GM12878 (cell line): Measurements from ENCODE around the gene TMEM135. TPM values are rescaled to one million over a fixed set of nuclear protein-coding genes. Genes with fewer than 3 reads are reported as not detected.
"Not testable (repeated sequence)": the region's sequence is repeated elsewhere in the genome, so short reads cannot be mapped to it uniquely, and the experiment has no call there.

Experiments used
- ATAC-seq: fragments of 200-7000 bp; cut with Tn5 transposase; 3 replicates; pipeline ENCODE4 v1.9.1; 2020; ENCODE audit warnings: mild to moderate bottlenecking, moderate library complexity
- BruUV-seq: library from RNA; stranded (reverse); fragments of 400-500 nt; replicated peaks from 2 replicates; lab custom pipeline; 2021; lab: Mats Ljungman, UMichigan
- CTCF ChIA-PET: fragments of 300-600 bp; sonication (Branson Sonifier 250); formaldehyde crosslinking; extraction: SDS; loops from one replicate; lab custom pipeline; 2021; ENCODE audit warnings: inconsistent platforms; lab: Yijun Ruan, JAX
- POLR2A ChIA-PET: fragments of 350-600 bp; formaldehyde crosslinking; extraction: SDS; loops from one replicate; lab custom pipeline; 2021; ENCODE audit warnings: inconsistent platforms; lab: Charles Lee
- RAD21 ChIA-PET: fragments of 300-600 bp; sonication (Branson Sonifier 250); formaldehyde crosslinking; loops from one replicate; lab custom pipeline; 2023; ENCODE audit warnings: antibody characterized with exemption; ENCODE audit not compliant: unreplicated experiment; lab: Charles Lee
- SMC1A ChIA-PET: fragments of 300-600 bp; sonication (Branson Sonifier 250); formaldehyde crosslinking; loops from one replicate; lab custom pipeline; 2023; ENCODE audit not compliant: unreplicated experiment, uncharacterized antibody; lab: Charles Lee
- DNase-seq: peaks from one replicate; pipeline ENCODE4 v3.0.0-alpha.2; 2011; ENCODE audit warnings: low read depth, low spot score
- FAIRE-seq: peaks from 3 replicates; lab custom pipeline; 2011; peaks lifted over from hg19 to GRCh38; lab: Jason Lieb, UNC
- H2AFZ ChIP-seq: 2 replicates; pipeline ENCODE4 v1.6.0; 2011; ENCODE audit warnings: low read depth, low read length, control low read depth; ENCODE audit not compliant: control insufficient read depth
- H3K27ac ChIP-seq: 2 replicates; pipeline ENCODE4 v1.5.1; 2011; ENCODE audit warnings: control low read depth; ENCODE audit not compliant: control insufficient read depth, insufficient read depth
- H3K27me3 ChIP-seq, 2 experiments: replicated peaks in 1 of 2; 2 replicates each; pipeline versions ENCODE4 v1.6.0 to v1.6.1; 2011; ENCODE audit warnings: low read length in 1 of 2; ENCODE audit not compliant: control insufficient read depth in 2 of 2, insufficient read depth in 2 of 2
- H3K36me3 ChIP-seq, 2 experiments: 2 replicates each; pipeline ENCODE4 v1.5.1; 2011; ENCODE audit warnings: low read length in 1 of 2; ENCODE audit not compliant: control insufficient read depth in 2 of 2, insufficient read depth in 2 of 2
- H3K4me1 ChIP-seq: 2 replicates; pipeline ENCODE4 v1.6.1; 2011; ENCODE audit warnings: mild to moderate bottlenecking, low read length, moderate library complexity, mixed read lengths; ENCODE audit not compliant: control insufficient read depth, insufficient read depth
- H3K4me2 ChIP-seq: 2 replicates; pipeline ENCODE4 v1.6.0; 2011; ENCODE audit warnings: control low read depth; ENCODE audit not compliant: control insufficient read depth, insufficient read depth
- H3K4me3 ChIP-seq: fragments of 200-600 bp; sonication (generic); 2 replicates; pipeline ENCODE4 v1.5.1; 2016
- H3K79me2 ChIP-seq: 2 replicates; pipeline ENCODE4 v1.6.0; 2011; ENCODE audit warnings: low read length; ENCODE audit not compliant: control insufficient read depth, insufficient read depth
- H3K9ac ChIP-seq: 2 replicates; pipeline ENCODE4 v1.8.0; 2011; ENCODE audit warnings: low read length, control low read depth, mixed read lengths; ENCODE audit not compliant: control insufficient read depth, insufficient read depth
- H3K9me3 ChIP-seq: replicated peaks from 3 replicates; pipeline ENCODE4 v1.5.1; 2011; ENCODE audit warnings: mild to moderate bottlenecking, low read length; ENCODE audit not compliant: control insufficient read depth, insufficient read depth
- H4K20me1 ChIP-seq: 2 replicates; pipeline ENCODE4 v1.6.0; 2011; ENCODE audit not compliant: control insufficient read depth, insufficient read depth
- DPF2 ChIP-seq: fragments of 450-650 bp; IDR thresholded peaks from 2 replicates; pipeline ENCODE4 v1.6.1; 2017; ENCODE audit warnings: mild to moderate bottlenecking
- NFYA ChIP-seq: IDR thresholded peaks from 2 replicates; pipeline ENCODE4 v1.6.1; 2011; ENCODE audit warnings: low read depth, mild to moderate bottlenecking, low read length, improper control_type of control experiment, borderline replicate concordance
- SMC3 ChIP-seq: IDR thresholded peaks from 2 replicates; pipeline ENCODE4 v1.6.1; 2011; ENCODE audit warnings: low read length, improper control_type of control experiment, borderline replicate concordance
- TAF1 ChIP-seq: IDR thresholded peaks from 2 replicates; pipeline ENCODE4 v1.6.1; 2011; ENCODE audit warnings: mild to moderate bottlenecking, low read depth, low read length, borderline replicate concordance
- WGBS: methylation state at CpG from one replicate; pipeline ENCODE4 v1.1.6; 2016; ENCODE audit warnings: low lambda C conversion rate; ENCODE audit not compliant: insufficient replicate concordance, insufficient coverage; ENCODE audit errors: missing lambda C conversion rate; 5-methylcytosine and 5-hydroxymethylcytosine counted together
- in situ Hi-C: fragments of 300-500 bp; cut with MboI; formaldehyde crosslinking; loops from 9 replicates; pipeline ENCODE4 v1.14.3; 2018; ENCODE audit warnings: mixed read lengths
- intact Hi-C: fragments of 100-400 bp; cut with micrococcal nuclease; formaldehyde crosslinking; loops from one replicate; pipeline ENCODE4 v1.14.2; 2022; ENCODE audit not compliant: unreplicated experiment
- polyA plus RNA-seq, 11 experiments: library from polyadenylated mRNA; depleted of rRNA in 4 of 11; unstranded in 6 of 11; stranded (reverse) in 5 of 11; fragments of >200 nt; fragmentation: Nextera tagmentation in 4 of 11; fragmentation: Illumina TruSeq in 1 of 11; extraction: Ambion mirVana in 4 of 11; extraction: Trizol in 1 of 11; gene quantifications; 1 replicate in 1 of 11; 2 replicates in 10 of 11; pipeline versions ENCODE4 v1.2.1 to v1.2.3, GENCODE V29; 2011 to 2016; ENCODE audit warnings: inconsistent platforms in 2 of 11, missing spikeins in 2 of 11, low read depth in 1 of 11
- total RNA-seq, 4 experiments: library from RNA; depleted of rRNA in 3 of 4; stranded (reverse); fragments of >200 nt in 3 of 4; fragmentation: Illumina TruSeq in 1 of 4; extraction: Trizol in 1 of 4; gene quantifications; 2 replicates each; pipeline versions ENCODE4 v1.2.1 to v1.2.3, GENCODE V29; 2013 to 2021
- TF ChIP-seq, protein P1 (sequence below): IDR thresholded peaks from 2 replicates; pipeline ENCODE4 v1.6.1; 2012; ENCODE audit warnings: low read length, inconsistent platforms
- TF ChIP-seq, protein P2 (sequence below): IDR thresholded peaks from 2 replicates; pipeline ENCODE4 v1.6.1; 2011; ENCODE audit warnings: borderline replicate concordance, low read depth, mild to moderate bottlenecking, moderate library complexity, mixed read lengths, low read length; ENCODE audit not compliant: insufficient read depth; ENCODE audit errors: extremely low read length

TMEM135 gene
- total and polyA plus RNA-seq, 10 of the 15 experiments (the other 5 are each of a cell fraction or from before 2014, with no cell fraction given): 7.2 to 117 (median 12.9) TPM

DNA sequence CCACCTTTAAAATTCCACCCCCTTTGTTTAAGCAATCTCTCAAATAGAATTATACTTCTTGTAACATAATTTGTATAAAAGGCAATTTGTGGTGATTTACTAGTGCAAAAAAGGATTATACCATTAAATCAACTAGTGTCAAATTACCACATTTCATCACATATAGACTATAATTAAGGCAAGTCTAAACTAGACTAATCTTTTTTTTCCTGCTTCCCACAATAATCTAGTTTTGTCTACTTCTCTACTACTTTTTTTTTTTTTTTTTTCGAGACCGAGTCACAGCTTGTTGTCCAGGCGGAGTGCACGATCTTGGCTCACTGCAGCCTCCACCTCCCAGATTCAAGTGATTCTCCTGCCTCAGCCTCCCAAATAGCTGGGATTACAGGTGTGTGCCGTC, 46.4 kb upstream of the TMEM135 start:
- DNase-seq (no peak), ATAC-seq (no peak), FAIRE-seq (no peak)
- H3K4me3 ChIP-seq: no peak overlapping the region
- H3K27ac ChIP-seq: no peak overlapping the region
- ChIA-PET POLR2A (no interaction called here), RAD21 (interaction anchor here (0.6 kb wide), 1 partner anchor 359 kb away, joined by 3 read pairs; no protein-coding TSS in a partner anchor), SMC1A (no interaction called here), CTCF (interaction anchor here (1.0 kb wide), 1 partner anchor 52 kb away, joined by 3 read pairs; no protein-coding TSS in a partner anchor)
- BruUV-seq: no TSS peak
- no peaks in the 10 kb centered on the region for H3K79me2 ChIP-seq
- no peak overlapping the region for H3K4me2 ChIP-seq
- H3K36me3 ChIP-seq: no peaks in the 10 kb centered on the region
- no peak overlapping the region for H3K9ac ChIP-seq
- no peaks in the 10 kb centered on the region for H3K9me3 ChIP-seq
- intact Hi-C loops: no loop called here
- H3K27me3 ChIP-seq: no peaks in the 10 kb centered on the region
- no peak overlapping the region for H2AFZ ChIP-seq
- H3K4me1 ChIP-seq: no peaks in the 10 kb centered on the region
- TF ChIP-seq, protein P1, sequence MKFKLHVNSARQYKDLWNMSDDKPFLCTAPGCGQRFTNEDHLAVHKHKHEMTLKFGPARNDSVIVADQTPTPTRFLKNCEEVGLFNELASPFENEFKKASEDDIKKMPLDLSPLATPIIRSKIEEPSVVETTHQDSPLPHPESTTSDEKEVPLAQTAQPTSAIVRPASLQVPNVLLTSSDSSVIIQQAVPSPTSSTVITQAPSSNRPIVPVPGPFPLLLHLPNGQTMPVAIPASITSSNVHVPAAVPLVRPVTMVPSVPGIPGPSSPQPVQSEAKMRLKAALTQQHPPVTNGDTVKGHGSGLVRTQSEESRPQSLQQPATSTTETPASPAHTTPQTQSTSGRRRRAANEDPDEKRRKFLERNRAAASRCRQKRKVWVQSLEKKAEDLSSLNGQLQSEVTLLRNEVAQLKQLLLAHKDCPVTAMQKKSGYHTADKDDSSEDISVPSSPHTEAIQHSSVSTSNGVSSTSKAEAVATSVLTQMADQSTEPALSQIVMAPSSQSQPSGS: no peak
- TF ChIP-seq TAF1 (no peak), SMC3 (no peak), DPF2 (no peak), NFYA (no peak)
- TF ChIP-seq, protein P2, sequence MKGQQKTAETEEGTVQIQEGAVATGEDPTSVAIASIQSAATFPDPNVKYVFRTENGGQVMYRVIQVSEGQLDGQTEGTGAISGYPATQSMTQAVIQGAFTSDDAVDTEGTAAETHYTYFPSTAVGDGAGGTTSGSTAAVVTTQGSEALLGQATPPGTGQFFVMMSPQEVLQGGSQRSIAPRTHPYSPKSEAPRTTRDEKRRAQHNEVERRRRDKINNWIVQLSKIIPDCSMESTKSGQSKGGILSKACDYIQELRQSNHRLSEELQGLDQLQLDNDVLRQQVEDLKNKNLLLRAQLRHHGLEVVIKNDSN: no peak
- no peaks in the 10 kb centered on the region for H4K20me1 ChIP-seq
- in situ Hi-C loops: no loop called here
- 69% methylated on average over 3 of the region's 5 CpGs for WGBS

DNA sequence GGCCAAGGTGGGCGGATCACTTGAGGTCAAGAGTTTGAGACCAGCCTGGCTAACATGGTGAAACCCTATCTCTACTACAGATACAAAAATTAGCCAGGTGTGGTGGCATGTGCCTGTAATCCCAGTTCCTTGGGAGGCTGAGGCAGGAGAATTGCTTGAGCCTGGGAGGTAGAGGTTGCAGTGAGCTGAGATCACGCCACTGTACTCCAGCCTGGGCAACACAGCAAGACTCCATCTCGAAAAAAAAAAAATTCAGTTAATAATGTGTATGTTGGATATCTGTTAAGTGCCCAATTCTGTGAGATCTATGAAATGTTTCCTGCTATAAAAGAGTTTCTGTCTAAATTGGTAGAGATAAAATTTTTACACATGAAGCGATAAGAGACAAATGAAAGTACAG, 45.4 kb upstream of the TMEM135 start:
- 30% methylated on average over 4 of the region's 4 CpGs for WGBS
- POLR2A ChIA-PET, H3K27me3 ChIP-seq, DNase-seq, FAIRE-seq, H3K4me3 ChIP-seq, intact Hi-C loops, H3K79me2 ChIP-seq, H3K4me1 ChIP-seq, H3K36me3 ChIP-seq, H4K20me1 ChIP-seq, BruUV-seq, H3K9me3 ChIP-seq, H3K4me2 ChIP-seq, H3K9ac ChIP-seq, ATAC-seq, in situ Hi-C loops, H3K27ac ChIP-seq, SMC1A ChIA-PET, H2AFZ ChIP-seq: not testable (repeated sequence)
- ChIA-PET RAD21 (interaction anchor here (0.6 kb wide), 1 partner anchor 360 kb away, joined by 3 read pairs; no protein-coding TSS in a partner anchor), CTCF (interaction anchor here (1.0 kb wide), 1 partner anchor 53 kb away, joined by 3 read pairs; no protein-coding TSS in a partner anchor)
